Peyer's patch (tissue), 4 donors: Measurements from ENCODE around the gene IGFL3.

Experiments used
- CTCF ChIP-seq, 6 experiments: fragments of 450-650 bp in 4 of 6; fragments of 200-600 bp in 2 of 6; sonication (generic) in 1 of 6; IDR thresholded peaks; one replicate each; pipeline ENCODE4 v1.5.1; 2017 to 2019; ENCODE audit warnings: antibody characterized with exemption in 6 of 6, mild to moderate bottlenecking in 3 of 6, moderate library complexity in 1 of 6
- POLR2A ChIP-seq, 2 donors: fragments of 450-650 bp; IDR thresholded peaks; one replicate each; pipeline ENCODE4 v1.5.1; 2017; ENCODE audit warnings: antibody characterized with exemption in 2 of 2, mild to moderate bottlenecking in 2 of 2, moderate library complexity in 2 of 2

GRCh38 chr19:46116121-46116520 is 8.4 kb downstream of the IGFL3 start:
- TF ChIP-seq CTCF (IDR thresholded peaks at IDR 0.05) (no peak), POLR2A (IDR thresholded peaks at IDR 0.05) (no peak)
